ENCODE data around the gene GRIN3B. TPM values are rescaled to one million over a fixed set of nuclear protein-coding genes. Genes with fewer than 3 reads are reported as not detected.

Gene GRIN3B
- total and polyA plus RNA-seq, 9 of the 15 experiments (the other 6 are each of a cell fraction or from before 2014, with no cell fraction given): 0.06 to 0.95 (median 0.19) TPM; not detected in 6

DNA sequence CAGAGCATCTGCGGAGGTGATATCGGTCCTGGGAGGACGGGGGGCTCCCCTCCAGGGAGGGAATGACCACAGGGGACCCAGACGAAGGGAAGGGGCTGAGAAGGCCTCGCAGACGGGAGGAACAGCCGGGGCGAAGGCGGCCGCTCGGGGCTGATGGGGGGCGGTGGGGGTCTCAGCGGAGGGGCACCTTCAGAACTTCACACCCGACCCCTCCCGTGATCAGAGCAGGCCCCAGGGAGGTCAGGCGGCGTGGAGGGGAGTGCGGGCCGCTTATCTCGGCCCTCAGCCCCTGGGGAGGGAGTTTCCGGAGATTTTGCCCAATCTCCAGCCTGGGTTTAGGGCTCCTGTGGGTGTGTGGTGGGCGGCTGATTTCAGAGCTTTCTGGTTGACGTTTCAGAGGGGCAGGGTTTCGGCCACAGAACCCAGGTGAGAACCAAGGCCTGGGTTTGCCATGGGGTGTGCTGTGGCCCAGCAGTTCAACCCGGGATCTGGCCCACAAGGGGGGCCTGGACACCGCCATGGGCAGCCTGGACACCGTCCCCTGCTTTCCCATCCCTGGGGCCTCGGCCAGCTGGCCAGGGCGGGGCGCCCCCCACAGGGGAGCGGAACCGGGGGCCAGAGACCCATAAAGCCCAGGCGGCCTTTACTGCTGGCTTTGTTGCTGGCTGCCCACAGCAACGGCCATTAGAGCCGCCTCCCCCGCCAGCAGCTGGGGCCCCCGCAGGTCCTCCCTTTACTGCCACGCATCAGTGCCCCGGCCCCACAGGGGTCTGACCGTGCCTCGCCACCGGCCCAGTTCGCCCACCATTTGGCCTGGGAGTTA is 45.3 kb upstream of the GRIN3B start (continued):
- TF ChIP-seq, protein P1, sequence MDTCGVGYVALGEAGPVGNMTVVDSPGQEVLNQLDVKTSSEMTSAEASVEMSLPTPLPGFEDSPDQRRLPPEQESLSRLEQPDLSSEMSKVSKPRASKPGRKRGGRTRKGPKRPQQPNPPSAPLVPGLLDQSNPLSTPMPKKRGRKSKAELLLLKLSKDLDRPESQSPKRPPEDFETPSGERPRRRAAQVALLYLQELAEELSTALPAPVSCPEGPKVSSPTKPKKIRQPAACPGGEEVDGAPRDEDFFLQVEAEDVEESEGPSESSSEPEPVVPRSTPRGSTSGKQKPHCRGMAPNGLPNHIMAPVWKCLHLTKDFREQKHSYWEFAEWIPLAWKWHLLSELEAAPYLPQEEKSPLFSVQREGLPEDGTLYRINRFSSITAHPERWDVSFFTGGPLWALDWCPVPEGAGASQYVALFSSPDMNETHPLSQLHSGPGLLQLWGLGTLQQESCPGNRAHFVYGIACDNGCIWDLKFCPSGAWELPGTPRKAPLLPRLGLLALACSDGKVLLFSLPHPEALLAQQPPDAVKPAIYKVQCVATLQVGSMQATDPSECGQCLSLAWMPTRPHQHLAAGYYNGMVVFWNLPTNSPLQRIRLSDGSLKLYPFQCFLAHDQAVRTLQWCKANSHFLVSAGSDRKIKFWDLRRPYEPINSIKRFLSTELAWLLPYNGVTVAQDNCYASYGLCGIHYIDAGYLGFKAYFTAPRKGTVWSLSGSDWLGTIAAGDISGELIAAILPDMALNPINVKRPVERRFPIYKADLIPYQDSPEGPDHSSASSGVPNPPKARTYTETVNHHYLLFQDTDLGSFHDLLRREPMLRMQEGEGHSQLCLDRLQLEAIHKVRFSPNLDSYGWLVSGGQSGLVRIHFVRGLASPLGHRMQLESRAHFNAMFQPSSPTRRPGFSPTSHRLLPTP (IDR thresholded peaks at IDR 0.05; ENCODE audit: borderline replicate concordance, extremely low read depth, insufficient read length): no peak
- TF ChIP-seq NFATC3 (IDR thresholded peaks at IDR 0.05): no peak
- TF ChIP-seq, protein P2, sequence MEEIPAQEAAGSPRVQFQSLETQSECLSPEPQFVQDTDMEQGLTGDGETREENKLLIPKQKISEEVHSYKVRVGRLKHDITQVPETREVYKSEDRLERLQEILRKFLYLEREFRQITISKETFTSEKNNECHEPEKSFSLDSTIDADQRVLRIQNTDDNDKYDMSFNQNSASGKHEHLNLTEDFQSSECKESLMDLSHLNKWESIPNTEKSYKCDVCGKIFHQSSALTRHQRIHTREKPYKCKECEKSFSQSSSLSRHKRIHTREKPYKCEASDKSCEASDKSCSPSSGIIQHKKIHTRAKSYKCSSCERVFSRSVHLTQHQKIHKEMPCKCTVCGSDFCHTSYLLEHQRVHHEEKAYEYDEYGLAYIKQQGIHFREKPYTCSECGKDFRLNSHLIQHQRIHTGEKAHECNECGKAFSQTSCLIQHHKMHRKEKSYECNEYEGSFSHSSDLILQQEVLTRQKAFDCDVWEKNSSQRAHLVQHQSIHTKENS (CRISPR knock-in tag; IDR thresholded peaks at IDR 0.05): no peak
- TF ChIP-seq ZHX1 (conservative IDR thresholded peaks at IDR 0.05; ENCODE audit: low read length): no peak
- TF ChIP-seq, protein P3, sequence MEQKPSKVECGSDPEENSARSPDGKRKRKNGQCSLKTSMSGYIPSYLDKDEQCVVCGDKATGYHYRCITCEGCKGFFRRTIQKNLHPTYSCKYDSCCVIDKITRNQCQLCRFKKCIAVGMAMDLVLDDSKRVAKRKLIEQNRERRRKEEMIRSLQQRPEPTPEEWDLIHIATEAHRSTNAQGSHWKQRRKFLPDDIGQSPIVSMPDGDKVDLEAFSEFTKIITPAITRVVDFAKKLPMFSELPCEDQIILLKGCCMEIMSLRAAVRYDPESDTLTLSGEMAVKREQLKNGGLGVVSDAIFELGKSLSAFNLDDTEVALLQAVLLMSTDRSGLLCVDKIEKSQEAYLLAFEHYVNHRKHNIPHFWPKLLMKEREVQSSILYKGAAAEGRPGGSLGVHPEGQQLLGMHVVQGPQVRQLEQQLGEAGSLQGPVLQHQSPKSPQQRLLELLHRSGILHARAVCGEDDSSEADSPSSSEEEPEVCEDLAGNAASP (IDR thresholded peaks at IDR 0.05): no peak
- TF ChIP-seq ZNF75A (CRISPR knock-in tag; IDR thresholded peaks at IDR 0.05): no peak
- no peak for TF ChIP-seq TSC22D4 (tag; IDR thresholded peaks at IDR 0.05)
- TF ChIP-seq MTA2 (IDR thresholded peaks at IDR 0.05; ENCODE audit: low read depth): no peak
- no peak for TF ChIP-seq CEBPG (CRISPR knock-in tag; IDR thresholded peaks at IDR 0.05)
- TF ChIP-seq CEBPG (tag; conservative IDR thresholded peaks at IDR 0.05 in 1 of 2, IDR thresholded peaks at IDR 0.05 in 1 of 2): no peak
- peak; percentile 88 for TF ChIP-seq MTA3 (IDR thresholded peaks at IDR 0.05; ENCODE audit: borderline replicate concordance)
- no peak for TF ChIP-seq MCM3 (IDR thresholded peaks at IDR 0.05)
- TF ChIP-seq CCNT2 (IDR thresholded peaks at IDR 0.05; ENCODE audit: borderline replicate concordance, extremely low read depth, insufficient read length, low read depth, low read length): peak; percentile 47
- TF ChIP-seq JUND (IDR thresholded peaks at IDR 0.05; ENCODE audit: borderline replicate concordance, low read depth, low read length): 0 out of 2 replicates have a peak, but pooled peaks have one; percentile 18
- peak; percentile 9; the same call in 1 of the 3 replicates for TF ChIP-seq JUND (tag; IDR thresholded peaks at IDR 0.05; ENCODE audit: borderline replicate concordance, low read depth, low read length)
- TF ChIP-seq ZNF445 (CRISPR knock-in tag; IDR thresholded peaks at IDR 0.05; ENCODE audit: low read depth): no peak
- TF ChIP-seq FIP1L1 (IDR thresholded peaks at IDR 0.05; ENCODE audit: low read depth, low read length, poor library complexity, severe bottlenecking): peak; percentile 72
- TF ChIP-seq RBM14 (IDR thresholded peaks at IDR 0.05; ENCODE audit: borderline replicate concordance, insufficient read depth, low read depth, low read length): no peak
- TF ChIP-seq MXI1 (IDR thresholded peaks at IDR 0.05; ENCODE audit: low read depth, low read length): no peak

Data from K562 (cell line).